Measurements from ENCODE around the gene GOLGA6L6.
"Not testable (repeated sequence)": the region's sequence is repeated elsewhere in the genome, so short reads cannot be mapped to it uniquely, and the experiment has no call there.

Gene GOLGA6L6, protein sequence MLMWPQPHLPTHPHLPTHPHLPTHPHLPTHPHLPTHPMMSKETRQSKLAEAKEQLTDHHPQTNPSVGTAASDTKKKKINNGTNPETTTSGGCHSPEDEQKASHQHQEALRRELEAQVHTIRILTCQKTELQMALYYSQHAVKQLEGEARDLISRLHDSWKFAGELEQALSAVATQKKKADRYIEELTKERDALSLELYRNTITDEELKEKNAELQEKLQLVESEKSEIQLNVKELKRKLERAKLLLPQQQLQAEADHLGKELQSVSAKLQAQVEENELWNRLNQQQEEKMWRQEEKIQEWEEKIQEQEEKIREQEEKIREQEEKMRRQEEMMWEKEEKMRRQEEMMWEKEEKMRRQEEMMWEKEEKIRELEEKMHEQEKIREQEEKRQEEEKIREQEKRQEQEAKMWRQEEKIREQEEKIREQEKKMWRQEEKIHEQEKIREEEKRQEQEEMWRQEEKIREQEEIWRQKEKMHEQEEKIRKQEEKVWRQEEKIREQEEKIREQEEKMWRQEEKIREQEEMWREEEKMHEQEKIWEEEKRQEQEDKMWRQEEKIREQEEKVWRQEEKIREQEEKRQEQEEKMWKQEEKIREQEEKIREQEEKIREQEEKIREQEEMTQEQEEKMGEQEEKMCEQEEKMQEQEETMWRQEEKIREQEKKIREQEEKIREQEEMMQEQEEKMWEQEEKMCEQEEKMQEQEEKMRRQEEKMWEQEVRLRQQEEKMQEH

DNA sequence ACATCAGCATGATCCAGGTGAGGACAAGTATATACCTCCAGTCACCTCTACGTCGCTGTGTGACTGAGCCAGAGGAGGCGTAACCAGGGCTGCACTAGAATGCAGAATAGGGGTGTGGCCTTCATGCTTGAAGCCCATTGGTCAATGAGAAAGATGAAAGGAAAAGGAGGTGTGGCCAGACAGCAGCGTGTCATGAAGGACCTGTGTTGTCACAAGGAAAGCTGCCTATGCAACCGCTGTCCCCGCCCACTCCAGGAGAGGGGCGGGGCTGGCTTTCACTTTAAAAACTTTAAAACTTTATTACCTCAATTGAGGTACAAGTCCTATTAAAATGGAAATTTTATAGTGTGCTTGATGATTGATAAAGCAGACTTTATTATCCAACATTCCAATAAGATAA, at the start of gene GOLGA6L6:
Gene GOLGA6L6 (minus strand): TSS at position 101 of the 400 bp plus-strand sequence. CDS start 91 bp downstream, at position 10.
- not testable (repeated sequence) for DNase-seq (ENCODE audit: low read depth in 3 of 3)

DNA sequence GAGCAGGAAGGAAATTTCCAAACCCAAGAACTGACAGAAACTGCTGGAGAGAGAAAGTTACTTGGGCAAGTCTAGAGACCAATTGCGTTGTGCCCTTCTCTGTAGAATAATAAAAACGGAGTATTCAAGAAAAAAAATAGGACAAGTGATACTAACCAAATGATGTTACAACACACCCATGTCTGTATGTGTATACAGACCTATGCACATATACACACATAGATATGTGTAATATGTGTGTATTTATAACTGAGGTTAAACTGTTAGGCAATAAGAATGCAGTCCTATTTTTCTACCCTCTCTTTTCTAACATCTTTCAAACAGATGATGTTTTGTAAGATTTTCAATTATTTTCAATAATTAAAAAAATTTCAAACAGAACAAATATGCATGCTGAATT, 48.5 kb upstream of the GOLGA6L6 start:
- DNase-seq (ENCODE audit: low read depth in 3 of 3), result not testable (repeated sequence)

DNA sequence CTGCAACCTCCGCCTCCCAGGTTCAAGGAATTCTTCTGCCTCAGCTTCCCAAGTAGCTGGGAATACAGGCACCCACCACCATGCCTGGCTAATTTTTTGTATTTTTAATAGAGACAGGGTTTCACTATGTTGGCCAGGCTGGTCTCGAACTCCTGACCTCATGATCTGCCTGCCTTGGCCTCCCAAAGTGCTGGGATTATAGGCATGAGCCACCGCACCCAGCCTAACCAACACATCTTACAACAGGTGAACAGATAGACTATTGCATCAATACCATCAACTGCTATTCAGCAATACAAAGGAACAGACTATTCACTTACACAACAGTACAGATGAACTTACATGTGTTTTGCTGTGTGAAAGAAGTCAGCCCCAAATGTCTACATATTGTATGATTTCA, 45.2 kb upstream of the GOLGA6L6 start:
- DNase-seq (ENCODE audit: low read depth in 3 of 3), result not testable (repeated sequence)

DNA sequence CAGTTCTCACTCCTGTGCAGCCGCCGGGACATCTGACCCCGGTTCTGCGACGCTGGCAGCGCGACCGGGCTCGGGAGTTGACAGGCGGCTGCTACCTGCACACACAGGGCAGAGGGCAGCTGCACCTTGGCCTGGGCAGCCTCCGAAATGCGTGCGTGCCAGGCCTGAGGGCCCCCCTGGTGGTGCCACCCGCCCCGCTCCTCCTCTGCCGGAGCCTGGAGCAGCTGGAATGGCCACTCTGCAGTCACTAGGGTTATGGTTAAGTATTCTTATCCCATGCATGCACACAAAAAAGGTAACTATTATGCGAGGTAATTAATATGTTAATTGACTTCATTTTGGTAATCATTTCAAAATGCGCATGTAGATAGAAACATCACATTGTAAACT, 41.1 kb upstream of the GOLGA6L6 start:
- not testable (repeated sequence) for DNase-seq (ENCODE audit: low read depth in 3 of 3)

DNA sequence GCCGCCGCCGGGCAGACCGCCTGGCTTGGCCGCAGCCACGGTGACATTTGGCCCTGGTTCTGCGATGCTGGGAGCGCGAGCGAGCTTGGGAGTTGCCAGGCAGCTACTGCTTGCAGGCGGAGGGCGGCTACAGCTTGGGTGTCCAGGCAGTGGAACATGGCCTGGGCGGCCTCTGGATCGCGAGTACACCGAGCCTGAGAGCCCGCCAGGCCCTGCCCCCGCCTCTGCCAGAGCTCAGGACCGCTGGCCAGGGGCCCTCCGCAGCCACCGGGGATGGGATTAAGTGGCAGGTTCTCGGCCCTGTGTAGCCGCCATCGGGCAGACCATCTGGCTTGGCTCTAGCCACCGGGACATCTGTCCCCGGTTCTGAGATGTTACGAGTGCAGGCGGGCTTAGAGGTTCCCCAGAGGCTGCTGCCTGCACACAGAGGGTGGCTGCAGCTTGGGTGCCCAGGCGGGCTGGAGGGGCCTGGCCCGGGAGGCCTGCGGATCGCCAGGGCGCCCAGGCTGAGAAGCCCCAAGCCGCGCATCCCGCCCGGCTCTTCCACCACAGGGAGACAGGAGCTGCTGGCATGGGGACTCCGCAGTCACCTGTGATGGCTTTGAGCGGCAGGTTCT, 40.6 kb upstream of the GOLGA6L6 start:
- not testable (repeated sequence) for DNase-seq (ENCODE audit: low read depth in 3 of 3)

DNA sequence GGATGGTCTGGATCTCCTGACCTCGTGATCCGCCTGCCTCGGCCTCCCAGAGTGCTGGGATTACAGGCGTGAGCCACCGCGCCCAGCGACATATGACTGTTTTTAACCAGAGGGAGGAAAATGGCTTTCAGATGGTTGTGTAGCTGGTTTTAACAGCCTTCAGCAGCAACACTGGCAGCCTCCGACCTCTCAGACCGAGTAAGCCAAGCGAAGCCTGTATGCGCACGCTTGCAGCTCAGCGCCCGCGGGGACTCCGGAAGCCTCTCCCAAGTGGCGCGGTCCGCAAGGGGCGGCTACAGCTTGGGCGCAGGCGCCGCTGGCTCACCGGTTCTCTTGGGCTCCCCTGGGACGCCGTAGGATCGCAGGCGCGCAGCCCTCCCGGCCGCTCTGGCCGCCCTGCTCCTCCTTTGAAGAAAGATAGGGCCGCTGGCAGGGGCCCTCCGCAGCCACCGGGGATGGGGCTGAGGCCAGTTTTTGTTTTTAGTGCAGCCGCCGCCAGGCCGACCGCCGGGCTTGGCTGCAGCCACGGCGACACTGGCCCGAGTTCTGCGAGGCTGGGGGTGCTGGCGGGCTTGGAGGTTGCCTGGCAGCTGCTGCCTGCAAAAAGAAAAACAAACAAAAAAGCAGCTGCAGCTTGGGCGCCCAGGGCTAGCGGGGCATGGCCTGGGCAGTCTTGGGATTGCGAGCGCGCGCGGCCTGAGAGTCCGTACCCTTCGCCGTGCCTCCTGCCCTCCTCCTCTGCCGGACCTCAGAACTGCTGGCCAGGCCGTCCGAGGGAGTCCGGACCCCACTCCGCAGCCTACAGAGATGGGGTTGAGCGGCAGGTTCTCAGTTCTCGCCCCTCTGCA, 39.9 kb upstream of the GOLGA6L6 start:
- not testable (repeated sequence) for DNase-seq (ENCODE audit: low read depth in 3 of 3)

DNA sequence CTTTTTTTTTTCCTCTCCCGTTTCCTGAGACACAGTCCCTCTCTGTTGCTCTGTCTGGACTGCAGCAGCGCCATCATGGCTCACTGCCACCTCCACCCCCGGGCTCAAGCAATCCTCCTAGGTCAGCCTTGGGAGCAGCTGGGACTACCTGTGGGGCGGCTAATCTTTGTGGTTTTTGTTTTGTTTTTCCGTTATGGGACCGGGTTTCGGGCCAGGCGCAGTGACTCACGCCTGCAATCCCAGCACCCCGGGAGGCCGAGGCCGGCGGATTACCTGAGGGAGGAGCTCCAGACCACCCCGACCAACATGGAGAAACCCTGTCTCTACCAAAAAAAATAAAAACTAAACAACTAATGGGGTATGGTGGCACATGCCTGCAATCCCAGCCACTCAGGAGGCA, 38.1 kb upstream of the GOLGA6L6 start:
- DNase-seq (ENCODE audit: low read depth in 3 of 3), result not testable (repeated sequence)

DNA sequence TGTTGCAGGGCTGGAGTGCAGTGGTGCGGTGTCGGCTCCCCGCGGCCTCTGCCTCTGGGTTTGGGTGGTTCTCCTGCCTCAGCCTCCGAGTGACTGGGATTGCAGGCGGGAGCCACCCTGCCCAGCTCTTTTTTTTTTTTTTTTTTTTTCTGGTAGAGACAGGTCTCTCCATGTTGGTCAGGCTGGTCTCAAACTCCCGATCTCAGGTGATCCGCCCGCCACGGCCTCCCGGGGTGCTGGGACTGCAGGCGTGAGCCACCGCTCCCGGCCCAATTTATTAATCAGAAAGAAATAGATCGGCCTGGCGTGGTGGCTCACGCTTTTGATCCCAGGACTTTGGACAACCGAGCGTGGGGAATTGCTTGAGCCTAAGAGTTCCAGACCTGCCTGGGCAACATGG, 9.7 kb upstream of the GOLGA6L6 start:
- not testable (repeated sequence) for DNase-seq (ENCODE audit: low read depth in 3 of 3)

DNA sequence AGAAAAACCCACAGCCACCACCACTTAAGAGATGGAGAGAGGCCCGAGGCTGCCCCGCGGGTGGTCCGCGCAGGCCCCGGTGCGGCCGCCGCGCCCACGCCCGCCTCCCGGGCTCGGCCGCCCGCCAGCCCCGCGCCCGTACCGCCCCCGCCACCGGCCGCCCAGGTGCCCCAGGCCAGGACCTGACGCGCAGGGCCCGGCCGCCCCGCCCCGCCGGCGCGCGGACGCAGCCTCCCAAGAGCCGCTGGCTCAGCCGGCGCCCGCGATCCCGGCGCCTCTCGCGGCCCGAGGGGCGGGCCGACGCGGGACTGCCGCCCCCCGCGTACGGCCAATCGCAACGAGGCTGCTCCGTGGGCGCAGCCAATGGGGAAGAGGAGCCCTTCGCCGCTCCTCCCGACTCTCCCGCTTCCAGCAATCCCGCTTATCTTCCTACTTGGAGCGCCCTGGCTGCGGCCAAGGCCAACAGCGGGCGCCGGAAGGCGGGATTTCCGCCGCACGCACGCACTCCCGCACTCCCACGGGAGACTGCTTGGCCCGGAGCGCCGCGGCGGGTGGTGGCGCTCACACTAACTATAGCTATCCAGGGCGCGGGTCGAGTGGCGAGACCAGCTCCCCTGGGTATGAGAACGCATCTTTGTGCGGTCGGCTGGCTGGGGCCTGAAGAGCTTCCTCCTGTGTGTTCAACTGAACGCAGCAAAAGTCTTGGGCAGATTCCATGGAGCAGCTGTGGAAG, 35.5 kb downstream of the GOLGA6L6 start:
- not testable (repeated sequence) for DNase-seq (ENCODE audit: low read depth in 3 of 3)

DNA sequence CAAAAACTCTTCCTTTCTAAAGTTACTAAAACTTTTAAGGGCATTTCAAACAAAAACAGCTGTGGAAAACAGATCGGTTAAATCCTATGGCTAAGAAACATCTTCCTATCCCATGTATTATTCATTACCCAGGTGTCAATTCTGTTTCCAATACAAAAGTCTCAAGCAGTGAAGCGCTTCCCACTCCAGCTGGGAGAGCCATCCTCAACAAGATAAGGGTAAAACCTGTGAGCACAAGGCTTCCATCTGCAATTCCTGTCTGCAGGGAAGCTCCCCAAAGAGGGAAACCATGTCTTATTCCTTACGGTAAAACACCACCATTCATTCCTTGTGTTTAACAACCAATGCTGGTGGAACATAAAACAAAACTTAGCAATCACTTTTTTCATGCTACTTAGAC, 38.8 kb downstream of the GOLGA6L6 start:
- DNase-seq (ENCODE audit: low read depth in 3 of 3), result not testable (repeated sequence)

DNA sequence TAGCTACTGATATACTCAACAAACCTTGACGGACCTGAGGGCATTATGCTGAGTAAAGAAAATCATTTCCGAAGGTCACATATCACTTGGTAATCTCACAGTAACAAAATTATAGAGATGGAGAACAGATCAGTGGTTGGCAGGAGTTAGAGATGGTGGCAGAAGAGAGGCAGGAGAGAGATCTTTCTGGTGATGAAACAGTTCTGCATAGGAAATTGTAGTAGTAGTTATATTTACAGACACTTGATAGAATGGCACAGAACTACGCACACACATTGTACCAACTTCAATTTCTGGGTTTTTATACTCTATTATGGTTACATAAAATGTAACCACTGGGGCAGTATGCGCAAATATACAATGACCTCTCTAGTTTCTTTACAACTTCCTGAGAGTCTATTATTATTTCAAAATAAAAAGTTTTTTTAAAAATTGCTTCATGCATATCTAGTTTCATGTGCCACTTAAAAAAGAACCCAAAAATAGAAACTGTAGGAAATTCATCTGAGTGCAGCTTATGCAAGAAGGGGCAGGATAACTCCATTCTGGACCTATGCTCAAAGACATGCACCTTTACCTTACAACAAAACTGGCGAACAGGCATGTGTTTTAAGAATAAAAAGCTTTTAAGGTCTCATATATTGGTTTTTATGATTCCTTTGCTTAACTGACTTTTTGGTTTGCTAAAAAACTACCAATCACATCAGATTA, 39.9 kb downstream of the GOLGA6L6 start:
- DNase-seq (ENCODE audit: low read depth in 3 of 3), result not testable (repeated sequence)

DNA sequence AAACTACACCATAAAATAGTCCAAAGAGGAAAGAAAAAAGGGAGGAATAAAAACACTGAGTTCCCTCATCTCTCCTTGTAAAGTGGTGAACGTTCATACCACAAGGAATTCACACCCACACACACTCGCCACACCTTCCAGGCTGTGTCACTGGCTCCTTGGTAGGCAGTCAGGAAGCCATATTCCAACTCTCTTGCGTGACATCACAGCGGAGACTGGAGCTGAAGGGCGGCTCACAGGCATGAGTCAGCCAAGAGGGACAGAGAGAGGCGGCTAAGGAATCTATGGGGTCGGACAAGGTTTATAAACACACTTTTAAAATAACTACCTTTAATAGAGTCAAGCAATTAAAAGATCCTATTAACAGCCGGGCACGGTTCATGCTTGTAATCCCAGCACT, 43.8 kb downstream of the GOLGA6L6 start:
- not testable (repeated sequence) for DNase-seq (ENCODE audit: low read depth in 3 of 3)

DNA sequence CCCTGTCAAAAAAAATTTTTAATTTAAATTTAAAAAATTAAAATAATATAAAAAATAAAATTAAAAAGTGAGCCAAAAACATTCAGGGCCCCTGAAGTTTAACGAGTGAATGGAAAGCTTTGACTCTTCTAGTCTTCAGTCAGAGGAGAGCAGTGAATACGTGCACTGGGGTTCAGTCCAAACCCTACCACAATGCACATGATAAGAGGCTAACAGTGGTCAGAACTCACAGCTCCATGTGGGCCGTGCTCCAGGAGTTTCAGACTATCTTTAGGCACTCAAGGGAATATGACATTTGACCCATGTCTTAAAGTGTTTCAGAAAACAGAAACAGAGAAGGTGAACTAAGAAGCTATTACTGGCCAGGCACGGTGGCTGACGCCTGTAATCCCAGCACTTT, 48.6 kb downstream of the GOLGA6L6 start:
- not testable (repeated sequence) for DNase-seq (ENCODE audit: low read depth in 3 of 3)

DNA sequence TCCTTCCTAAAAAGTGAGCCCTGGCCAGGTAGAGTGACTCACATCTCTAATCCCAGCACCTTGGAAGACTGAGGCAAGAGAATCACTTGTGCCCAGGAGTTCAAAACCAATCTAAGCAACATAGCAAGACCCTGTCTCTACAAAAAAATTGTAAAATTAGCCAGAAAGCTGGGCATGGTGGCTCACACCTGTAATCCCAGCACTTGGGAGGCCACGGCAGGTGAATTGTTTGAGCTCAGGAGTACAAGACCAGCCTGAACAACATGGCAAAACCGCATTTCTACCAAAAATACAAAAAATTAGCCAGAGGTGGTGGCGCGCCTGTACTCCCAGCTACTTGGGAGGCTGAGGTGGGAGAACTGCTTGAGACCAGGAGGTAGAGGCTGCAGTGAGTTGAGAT, 49.0 kb downstream of the GOLGA6L6 start:
- DNase-seq (ENCODE audit: low read depth in 3 of 3), result not testable (repeated sequence)

DNA sequence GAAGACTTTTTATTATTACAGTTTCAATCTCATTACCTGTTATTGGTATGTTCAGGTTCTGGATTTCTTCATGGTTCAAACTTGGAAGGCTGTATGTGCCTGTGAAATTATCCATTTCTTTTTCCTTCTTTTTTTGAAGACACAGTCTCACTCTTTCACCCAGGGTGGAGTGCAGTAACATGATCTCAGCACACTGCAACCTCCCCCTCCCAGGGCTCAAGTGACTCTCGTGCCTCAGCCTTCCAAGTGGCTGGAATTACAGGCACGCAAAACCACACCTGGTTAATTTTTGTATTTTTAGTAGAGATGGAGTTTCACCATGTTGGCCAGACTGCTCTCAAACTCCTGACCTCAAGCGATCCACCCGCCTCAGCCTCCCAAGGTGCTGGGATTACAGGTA, 52.3 kb downstream of the GOLGA6L6 start:
- not testable (repeated sequence) for DNase-seq (ENCODE audit: low read depth in 3 of 3)
